Uterus (tissue), 2 donors: ENCODE measurements around the gene BRIX1.

Source experiments
- CTCF ChIP-seq, 4 experiments: fragments of 200-600 bp in 2 of 4; fragments of 450-650 bp in 2 of 4; sonication (generic) in 2 of 4; IDR thresholded peaks; one replicate each; pipeline ENCODE4 v1.5.1; 2016 to 2019; ENCODE audit warnings: antibody characterized with exemption in 4 of 4, mild to moderate bottlenecking in 2 of 4, moderate library complexity in 1 of 4
- POLR2A ChIP-seq, 2 donors: fragments of 450-650 bp; IDR thresholded peaks; one replicate each; pipeline ENCODE4 v1.6.1; 2016; ENCODE audit warnings: antibody characterized with exemption in 2 of 2, mild to moderate bottlenecking in 1 of 2, moderate library complexity in 1 of 2

GRCh38 chr5:34929134-34929719 lies 13.7 kb downstream of the BRIX1 start, which contains the start of gene DNAJC21:
- TF ChIP-seq CTCF (IDR thresholded peaks at IDR 0.05), result no peak
- peak; percentile 23 to 34 for TF ChIP-seq POLR2A (IDR thresholded peaks at IDR 0.05)
